IPS DF 6.9 (cell line): Measurements from ENCODE around the gene PNMA6E.

Experiments used
- DNase-seq: peaks from one replicate; pipeline ENCODE4 v3.0.0-alpha.2; 2013; ENCODE audit warnings: low read depth, low spot score
- H3K27ac ChIP-seq: one replicate; pipeline ENCODE4 v1.5.1; 2013; ENCODE audit warnings: low read length, control low read depth
- H3K27me3 ChIP-seq: 2 replicates; pipeline ENCODE4 v1.6.1; 2013; ENCODE audit warnings: mild to moderate bottlenecking, low read length; ENCODE audit not compliant: control insufficient read depth, insufficient read depth
- H3K36me3 ChIP-seq: 2 replicates; pipeline ENCODE4 v1.6.1; 2013; ENCODE audit warnings: low read length; ENCODE audit not compliant: control insufficient read depth, insufficient read depth
- H3K4me1 ChIP-seq: 2 replicates; pipeline ENCODE4 v1.6.1; 2013; ENCODE audit warnings: low read length; ENCODE audit not compliant: control insufficient read depth, insufficient read depth
- H3K4me3 ChIP-seq: 2 replicates; pipeline ENCODE4 v1.5.1; 2013; ENCODE audit warnings: mild to moderate bottlenecking, low read length
- H3K9me3 ChIP-seq: 2 replicates; pipeline ENCODE4 v1.6.1; 2013; ENCODE audit warnings: low read length, inconsistent platforms; ENCODE audit not compliant: control insufficient read depth, insufficient read depth
- WGBS: extraction: QIAGEN DNeasy Blood & Tissue Kit; methylation state at CpG from one replicate; pipeline ENCODE4 v1.1.7; 2013; ENCODE audit warnings: mixed read lengths, missing lambda C conversion rate; ENCODE audit not compliant: insufficient read length, insufficient coverage; 5-methylcytosine and 5-hydroxymethylcytosine counted together

Gene PNMA6E

DNA sequence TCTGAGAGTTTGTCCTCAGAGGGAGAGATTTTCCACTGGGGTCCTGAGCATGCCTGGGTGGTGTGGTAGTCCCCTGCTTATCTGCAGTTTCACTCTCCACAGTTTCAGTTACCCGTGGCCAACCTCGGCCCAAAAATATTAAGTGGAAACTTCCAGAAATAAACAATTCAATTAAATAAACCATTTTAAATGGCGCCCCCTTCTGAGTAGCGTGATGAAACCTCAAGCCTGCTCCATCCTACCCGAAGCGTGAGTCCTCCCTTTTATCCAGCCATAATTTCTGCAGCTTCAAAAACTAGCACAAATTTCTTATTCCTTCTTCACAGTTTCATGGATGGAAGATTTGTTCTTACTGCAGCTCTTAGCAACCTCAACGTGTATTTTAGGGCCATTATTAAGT is 26.7 kb downstream of the PNMA6E start:
- Histone ChIP-seq H3K27me3 (no peaks in the 10 kb centered on the region), H3K27ac (no peak overlapping the region), H3K9me3 (no peaks in the 10 kb centered on the region), H3K4me3 (no peak overlapping the region), H3K4me1 (no peaks in the 10 kb centered on the region), H3K36me3 (no peaks in the 10 kb centered on the region)
- DNase-seq = no peak
- no CpG with 5 or more reads among the region's 7 CpGs for WGBS

DNA sequence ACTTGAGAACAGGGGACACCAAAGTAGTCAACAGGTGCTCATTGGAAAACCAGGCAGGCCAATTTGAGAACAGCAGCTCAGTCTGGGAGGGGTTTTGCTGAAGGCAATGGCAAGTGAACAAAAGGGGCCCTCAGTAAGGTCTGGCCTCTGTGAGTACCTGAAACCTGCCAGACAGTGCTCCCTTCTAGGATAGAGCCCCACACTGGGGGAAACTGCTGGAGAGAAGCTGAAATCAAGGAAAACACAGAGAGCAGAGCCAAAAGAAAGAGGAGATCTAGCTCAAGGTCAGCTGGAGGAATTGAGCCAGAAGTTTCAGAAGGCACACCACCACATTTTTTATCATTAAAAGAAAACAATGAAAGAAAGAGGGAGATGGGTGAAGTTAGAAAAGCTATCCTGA is 28.2 kb downstream of the PNMA6E start:
- no peaks in the 10 kb centered on the region for H3K36me3 ChIP-seq
- no peaks in the 10 kb centered on the region for H3K27me3 ChIP-seq
- H3K4me1 ChIP-seq = no peaks in the 10 kb centered on the region
- no peaks in the 10 kb centered on the region for H3K9me3 ChIP-seq
- no peak overlapping the region for H3K27ac ChIP-seq
- DNase-seq = no peak
- no peak overlapping the region for H3K4me3 ChIP-seq

GRCh38 chrX:153371256-153371655 is 29.9 kb downstream of the PNMA6E start:
- no CpG with 5 or more reads among the region's 3 CpGs for WGBS
- H3K27ac ChIP-seq = no peak overlapping the region

GRCh38 chrX:153370293-153371055 is 30.7 kb downstream of the PNMA6E start:
- Histone ChIP-seq H3K36me3 (no peaks in the 10 kb centered on the region), H3K27me3 (no peaks in the 10 kb centered on the region), H3K4me3 (no peak overlapping the region), H3K9me3 (no peaks in the 10 kb centered on the region), H3K4me1 (no peaks in the 10 kb centered on the region), H3K27ac (no peak overlapping the region)
- no peak for DNase-seq
- WGBS = no CpG with 5 or more reads among the region's 8 CpGs

More at GRCh38 chrX:153371256-153371655, 29.9 kb downstream of the PNMA6E start:
- H3K4me3 ChIP-seq = no peak overlapping the region
- no peaks in the 10 kb centered on the region for H3K9me3 ChIP-seq
- no peaks in the 10 kb centered on the region for H3K36me3 ChIP-seq
- no peaks in the 10 kb centered on the region for H3K4me1 ChIP-seq
- no peaks in the 10 kb centered on the region for H3K27me3 ChIP-seq
- DNase-seq = no peak

DNA sequence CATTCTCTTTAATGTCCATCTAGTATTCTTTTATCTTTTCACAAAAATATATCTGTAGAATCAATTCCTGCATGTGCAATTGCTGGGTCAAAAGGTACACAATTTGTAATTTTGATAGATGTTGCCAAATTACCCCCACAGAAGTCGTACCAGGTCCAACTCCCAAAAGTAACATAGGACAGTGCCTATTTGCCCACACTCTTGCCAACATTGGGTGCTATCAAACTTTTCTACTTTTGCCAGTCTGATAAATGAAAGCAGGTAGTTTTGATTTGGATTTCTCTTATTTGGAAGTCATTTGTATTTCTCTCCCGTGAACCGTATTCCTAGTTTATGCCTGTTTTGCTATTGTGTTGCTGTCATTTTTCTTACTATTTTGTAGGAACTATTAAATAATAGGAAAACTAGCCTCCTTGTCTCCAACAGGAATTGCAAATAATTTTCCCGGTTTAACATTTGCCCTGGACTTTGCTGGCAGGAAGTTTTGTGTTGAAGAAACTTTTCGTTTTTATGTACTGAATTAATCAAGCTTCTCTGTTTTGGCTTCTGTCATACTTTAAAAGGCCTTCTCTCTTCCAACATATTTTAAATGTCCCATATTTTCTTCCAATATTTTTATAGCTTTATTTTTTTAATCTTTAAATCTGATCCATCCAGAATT is 34.1 kb downstream of the PNMA6E start:
- H3K4me3 ChIP-seq = no peak overlapping the region
- no CpG with 5 or more reads among the region's 5 CpGs for WGBS
- no peaks in the 10 kb centered on the region for H3K27me3 ChIP-seq
- no peaks in the 10 kb centered on the region for H3K36me3 ChIP-seq
- no peaks in the 10 kb centered on the region for H3K9me3 ChIP-seq
- no peak for DNase-seq
- H3K4me1 ChIP-seq = no peaks in the 10 kb centered on the region
- H3K27ac ChIP-seq = no peak overlapping the region

GRCh38 chrX:153366119-153366518 is 35.0 kb downstream of the PNMA6E start:
- no peak overlapping the region for H3K4me3 ChIP-seq
- H3K4me1 ChIP-seq = no peaks in the 10 kb centered on the region
- H3K9me3 ChIP-seq = no peaks in the 10 kb centered on the region
- no peak overlapping the region for H3K27ac ChIP-seq
- DNase-seq = no peak
- WGBS = no CpG with 5 or more reads among the region's 3 CpGs
- H3K27me3 ChIP-seq = no peaks in the 10 kb centered on the region
- no peaks in the 10 kb centered on the region for H3K36me3 ChIP-seq

DNA sequence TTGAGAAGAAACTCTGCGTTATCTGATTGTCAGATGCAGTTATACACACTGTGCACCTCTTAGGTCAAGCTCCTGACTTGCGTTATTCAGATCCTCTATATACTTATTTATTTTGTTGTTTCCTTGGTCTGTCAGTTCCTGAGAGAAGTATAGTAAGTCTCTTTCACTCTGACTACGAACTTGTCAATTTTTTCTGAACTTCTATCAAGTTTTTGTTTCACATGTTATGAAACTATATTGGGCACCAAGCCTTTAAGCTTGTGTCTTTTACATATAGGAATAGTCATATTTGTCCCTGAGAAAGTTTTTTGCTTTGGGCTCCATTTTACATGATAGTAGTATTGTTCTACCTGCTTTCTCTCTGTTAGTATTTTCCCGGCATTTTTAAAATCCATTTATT is 35.5 kb downstream of the PNMA6E start:
- no peak for DNase-seq
- no peaks in the 10 kb centered on the region for H3K9me3 ChIP-seq
- H3K4me3 ChIP-seq = no peak overlapping the region
- no peak overlapping the region for H3K27ac ChIP-seq
- WGBS = no CpG with 5 or more reads among the region's 4 CpGs
- no peaks in the 10 kb centered on the region for H3K4me1 ChIP-seq
- H3K27me3 ChIP-seq = no peaks in the 10 kb centered on the region
- no peaks in the 10 kb centered on the region for H3K36me3 ChIP-seq

DNA sequence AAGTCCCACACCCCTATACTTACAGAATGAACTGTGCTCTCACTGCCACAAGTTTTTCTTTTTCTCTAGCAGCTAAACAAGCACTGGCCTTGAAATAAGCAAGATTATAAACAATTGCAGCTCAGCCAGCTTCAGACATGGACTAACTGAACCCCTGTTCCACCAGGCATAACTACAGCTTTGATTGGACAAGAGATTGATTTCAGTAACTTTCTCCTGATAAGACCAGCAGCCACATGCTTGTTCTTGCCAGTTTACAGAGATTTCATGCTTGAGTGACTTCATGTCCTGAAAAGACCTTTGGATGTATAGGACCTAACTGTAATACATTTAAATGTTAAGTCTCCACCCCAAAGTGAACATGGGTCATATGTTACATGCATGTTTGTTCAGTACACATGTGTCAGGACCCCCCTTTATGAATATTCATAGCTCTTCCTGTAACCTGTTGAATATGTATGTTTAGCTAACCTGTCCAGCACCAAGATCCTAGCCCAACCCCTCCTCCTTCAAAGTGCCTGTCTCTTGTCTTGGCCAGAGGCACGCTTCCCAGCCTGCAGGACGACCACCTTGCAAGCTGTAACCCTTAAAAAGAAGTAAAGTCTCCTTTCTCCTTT is 39.3 kb downstream of the PNMA6E start:
- H3K4me3 ChIP-seq = no peak overlapping the region
- no peak overlapping the region for H3K27ac ChIP-seq
- H3K4me1 ChIP-seq = no peaks in the 10 kb centered on the region
- H3K27me3 ChIP-seq = no peaks in the 10 kb centered on the region
- no CpG with 5 or more reads among the region's 2 CpGs for WGBS
- DNase-seq = no peak
- no peaks in the 10 kb centered on the region for H3K36me3 ChIP-seq
- no peaks in the 10 kb centered on the region for H3K9me3 ChIP-seq

DNA sequence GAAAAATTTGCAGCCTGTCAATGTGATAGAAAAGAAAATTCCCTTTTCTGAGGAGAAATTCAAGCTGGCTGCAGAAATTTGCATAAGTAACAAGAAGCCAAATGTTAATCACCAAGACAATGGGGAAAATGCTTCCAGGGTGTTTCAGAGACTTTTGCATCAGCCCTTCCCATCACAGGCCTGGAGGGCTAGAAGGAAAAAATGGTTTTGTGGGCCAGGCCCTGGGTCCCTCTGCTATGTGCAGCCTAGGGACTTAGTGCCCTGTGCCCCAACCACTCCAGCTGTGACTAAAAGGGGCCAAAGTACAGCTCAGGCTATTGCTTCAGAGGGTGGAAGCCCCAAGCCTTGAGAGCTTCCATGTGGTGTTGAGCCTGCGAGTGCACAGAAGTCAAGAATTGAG is 43.3 kb downstream of the PNMA6E start:
- H3K27me3 ChIP-seq = no peaks in the 10 kb centered on the region
- H3K27ac ChIP-seq = no peak overlapping the region
- H3K9me3 ChIP-seq = no peaks in the 10 kb centered on the region
- no peak overlapping the region for H3K4me3 ChIP-seq
- H3K36me3 ChIP-seq = no peaks in the 10 kb centered on the region
- WGBS = no CpG with 5 or more reads among the region's 1 CpG
- no peak for DNase-seq
- H3K4me1 ChIP-seq = no peaks in the 10 kb centered on the region

DNA sequence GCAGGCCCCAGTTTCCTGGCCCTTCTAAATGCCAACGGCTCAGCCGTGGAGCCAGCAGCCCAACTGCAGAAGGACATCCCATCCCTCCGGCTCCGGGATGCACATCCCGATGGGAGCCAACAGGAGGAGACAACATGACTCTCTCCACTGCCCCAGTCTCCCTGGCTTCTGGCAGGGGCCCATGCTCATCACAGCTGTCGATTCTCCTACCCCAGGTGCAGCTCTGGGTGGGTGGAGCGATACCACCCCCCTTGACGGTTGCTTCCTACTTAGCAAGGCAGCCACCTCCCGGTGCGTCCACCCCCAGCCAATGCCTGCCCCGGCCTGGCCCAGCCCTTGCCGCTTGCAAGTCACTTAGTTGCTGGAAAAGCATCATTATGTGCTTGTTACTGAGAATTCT is 47.7 kb downstream of the PNMA6E start:
- no peak for DNase-seq
- no peak overlapping the region for H3K27ac ChIP-seq
- no peaks in the 10 kb centered on the region for H3K9me3 ChIP-seq
- WGBS = no CpG with 5 or more reads among the region's 12 CpGs
- H3K27me3 ChIP-seq = no peaks in the 10 kb centered on the region
- H3K36me3 ChIP-seq = no peaks in the 10 kb centered on the region
- no peak overlapping the region for H3K4me3 ChIP-seq
- no peaks in the 10 kb centered on the region for H3K4me1 ChIP-seq
